Activated CD4-positive, alpha-beta T cell treated with anti-CD3 and anti-CD28 coated beads, Interleukin-2, Interleukin-6, amounts not matched to agents 100 ng/mL and 50 ng/mL, durations not matched to agents 16 hours and 8 hours (primary cell): ENCODE results near the gene ANXA10.
"Not testable (repeated sequence)": the region's sequence is repeated elsewhere in the genome, so short reads cannot be mapped to it uniquely, and the experiment has no call there.

Source experiments
- DNase-seq: peaks from one replicate; pipeline ENCODE4 v3.0.0-alpha.2; 2020

Gene ANXA10

DNA sequence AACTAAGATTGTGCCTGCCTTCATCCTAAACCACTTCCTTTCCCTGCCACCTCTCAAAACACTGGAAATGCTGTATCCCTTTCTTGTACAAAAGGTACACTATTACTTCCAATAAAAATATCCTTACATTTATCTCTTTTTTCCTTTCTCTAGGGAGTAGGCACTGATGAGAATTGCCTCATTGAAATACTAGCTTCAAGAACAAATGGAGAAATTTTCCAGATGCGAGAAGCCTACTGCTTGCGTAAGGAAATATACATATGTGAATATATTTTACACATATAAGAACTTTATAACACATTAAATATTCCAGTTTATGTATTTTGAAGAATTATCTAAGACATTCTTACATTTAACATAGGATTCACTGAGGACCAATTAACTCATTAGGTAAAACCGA lies 71.7 kb downstream of the ANXA10 start:
- DNase-seq = no peak

DNA sequence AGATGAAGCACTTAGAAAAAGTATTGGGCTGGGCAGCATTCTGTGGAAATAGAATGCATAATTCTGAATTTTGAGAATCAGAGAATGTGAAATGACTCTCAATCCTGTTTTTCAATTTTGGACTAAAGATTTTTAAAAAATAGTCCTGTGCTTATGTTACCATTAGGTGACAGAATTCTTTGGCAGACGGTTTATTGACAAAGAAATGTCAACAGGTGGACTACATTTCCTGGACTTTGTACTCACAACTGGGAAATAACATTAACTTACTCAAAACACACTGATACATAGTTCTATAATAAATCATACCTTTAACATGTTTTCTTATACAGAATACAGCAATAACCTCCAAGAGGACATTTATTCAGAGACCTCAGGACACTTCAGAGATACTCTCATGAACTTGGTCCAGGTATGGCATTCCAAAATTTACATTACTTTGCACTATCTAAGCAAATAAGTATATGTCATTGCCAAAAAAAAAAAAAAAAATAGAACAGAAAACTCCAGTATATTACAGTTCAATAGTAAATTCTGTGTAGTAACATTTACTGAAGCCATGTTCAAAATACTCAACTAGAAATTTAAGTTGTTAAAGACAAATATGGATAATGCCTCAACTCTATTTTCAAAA lies 72.7 kb downstream of the ANXA10 start:
- DNase-seq = no peak

DNA sequence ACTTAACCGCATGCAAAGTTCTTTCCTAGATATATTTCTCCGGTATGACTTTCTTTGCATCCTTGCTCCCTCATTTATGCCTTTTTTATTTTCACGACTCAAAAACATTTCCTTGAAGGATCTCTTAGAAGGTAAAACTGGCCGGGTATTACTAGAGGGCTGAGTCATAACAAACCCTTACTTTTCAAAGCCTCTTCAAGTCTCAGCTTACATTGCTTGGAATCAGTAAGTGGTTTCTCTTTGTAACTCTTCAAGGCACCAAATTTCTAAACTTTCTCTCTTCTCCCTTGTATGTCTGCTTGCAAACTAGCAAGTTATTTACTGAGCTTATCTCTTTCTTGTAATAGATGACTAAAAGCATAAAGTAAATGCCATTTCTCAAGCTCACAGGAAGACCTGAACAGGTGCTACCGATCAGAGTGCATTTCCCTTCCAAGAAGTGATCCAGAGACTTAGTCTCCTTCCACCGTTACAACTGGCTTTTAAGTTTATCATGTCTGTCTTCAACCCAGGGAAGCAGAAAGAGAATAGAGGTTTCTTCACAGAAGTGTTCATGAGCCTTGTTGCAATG lies 75.5 kb downstream of the ANXA10 start:
- peak; percentile 52 for DNase-seq

DNA sequence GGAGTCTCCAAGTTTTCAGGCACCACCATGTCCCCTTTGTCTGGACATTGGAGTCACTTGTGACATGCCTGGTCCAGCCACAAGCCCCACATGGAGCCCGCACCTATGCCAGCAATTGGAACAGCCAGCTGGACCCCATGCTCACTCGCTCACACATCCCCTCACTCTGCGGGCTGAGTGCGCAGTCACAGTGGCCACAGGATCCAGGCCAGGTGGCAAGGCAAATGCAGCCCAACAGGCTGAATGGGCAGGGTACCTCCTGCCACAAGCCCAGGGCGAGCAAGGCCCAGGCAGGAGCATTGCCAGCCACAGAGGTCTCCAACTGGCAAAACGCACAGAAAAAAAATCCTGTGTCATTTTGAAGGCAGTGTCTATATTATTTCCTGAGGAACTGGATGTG lies 82.0 kb downstream of the ANXA10 start:
- DNase-seq = no peak

DNA sequence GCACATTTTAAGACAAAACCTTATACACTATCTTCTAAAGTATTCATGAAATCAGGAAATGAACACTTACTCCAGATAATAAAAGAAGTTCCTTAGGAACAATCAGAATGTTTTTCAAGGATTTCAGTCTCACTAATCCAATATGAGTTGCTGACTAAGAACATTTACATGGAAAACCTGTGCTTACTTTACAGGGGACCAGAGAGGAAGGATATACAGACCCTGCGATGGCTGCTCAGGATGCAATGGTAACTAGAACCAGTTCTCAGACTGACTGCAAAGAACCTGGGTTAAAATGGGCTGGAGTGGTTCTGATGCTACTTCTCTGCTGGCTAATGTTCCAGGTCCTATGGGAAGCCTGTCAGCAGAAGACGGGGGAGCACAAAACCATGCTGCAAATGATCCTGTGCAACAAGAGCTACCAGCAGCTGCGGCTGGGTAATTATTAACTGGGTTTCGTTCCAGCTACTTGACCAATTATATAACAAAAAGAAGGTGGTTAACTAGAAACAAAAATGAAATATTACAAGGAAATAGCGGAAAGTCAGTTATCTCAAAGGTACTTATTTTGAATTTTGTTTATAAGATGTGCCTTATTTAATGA lies 85.3 kb downstream of the ANXA10 start:
- no peak for DNase-seq

DNA sequence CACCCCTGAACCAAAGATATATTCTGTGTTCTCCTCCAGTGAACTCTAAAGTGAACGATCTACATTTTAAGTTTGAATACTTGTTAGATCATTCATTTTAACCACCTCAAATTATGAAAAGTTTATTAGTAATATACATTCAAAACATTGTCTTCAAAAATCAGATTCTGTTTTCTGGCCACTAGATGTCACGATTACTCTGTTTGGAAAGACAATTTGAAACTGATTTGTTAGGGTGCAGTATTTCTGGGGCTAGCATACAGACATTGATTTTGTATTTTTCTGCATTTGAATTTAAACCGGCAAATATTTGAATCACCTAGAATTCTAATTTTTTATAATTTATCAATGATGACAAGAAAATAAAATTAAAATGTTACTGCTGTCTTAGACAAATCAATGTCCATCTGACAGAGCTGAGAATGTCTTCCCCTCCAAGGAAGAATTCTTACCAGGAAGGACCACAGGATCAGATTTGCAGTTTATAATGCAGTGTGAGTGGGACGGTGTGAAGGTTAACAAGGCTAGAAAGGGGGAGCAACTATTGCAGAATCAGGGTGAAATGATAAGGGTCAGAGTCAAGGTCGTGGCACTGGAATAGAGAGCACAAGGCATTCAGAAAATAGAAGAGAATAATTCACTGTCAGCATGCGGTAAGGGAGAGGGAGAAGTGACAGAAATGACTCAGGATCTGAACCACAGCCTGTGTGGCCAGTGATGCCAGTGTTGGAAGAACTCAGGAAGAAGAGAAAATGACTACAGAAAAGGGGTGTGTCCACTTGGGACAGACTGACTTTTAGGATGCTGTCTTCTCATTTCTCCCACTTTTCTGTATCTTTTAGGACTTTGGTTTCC lies 91.6 kb downstream of the ANXA10 start:
- peak; percentile 21 for DNase-seq

DNA sequence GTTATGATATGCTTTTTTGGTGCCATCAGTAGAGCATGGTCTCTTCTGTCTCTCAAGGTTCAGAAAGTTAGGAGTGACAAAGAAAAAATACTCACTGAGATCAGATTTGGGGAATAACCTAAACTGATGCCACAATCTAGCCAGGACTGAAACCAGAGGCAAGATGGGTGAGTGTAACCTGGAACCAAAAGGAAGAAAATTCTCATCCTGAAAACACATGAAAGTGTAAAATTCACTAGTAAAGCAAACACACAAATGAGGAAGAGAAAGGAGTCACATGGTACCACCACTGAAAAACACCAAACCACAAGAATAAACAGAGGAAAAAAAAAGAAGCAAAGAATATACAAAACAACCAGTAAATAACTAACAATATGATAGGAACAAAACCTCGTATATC lies 96.4 kb downstream of the ANXA10 start:
- no peak for DNase-seq

DNA sequence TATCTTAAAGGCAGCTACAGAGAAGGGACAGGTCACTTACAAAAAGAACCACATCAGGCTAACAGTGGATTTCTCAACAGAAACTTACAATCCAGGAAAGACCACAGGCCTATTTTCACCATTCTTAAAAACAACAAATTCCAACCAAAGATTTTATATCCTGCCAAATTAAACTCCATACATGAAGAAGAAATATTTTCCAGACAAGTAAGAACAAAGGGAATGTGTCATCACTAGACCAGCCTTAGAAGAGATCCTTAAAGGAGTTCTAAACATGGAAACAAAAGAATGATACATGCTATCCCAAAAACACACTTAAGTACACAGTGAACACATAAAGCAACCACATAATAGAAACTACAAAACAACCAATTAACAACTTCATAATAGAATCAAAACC lies 105.6 kb downstream of the ANXA10 start:
- no peak for DNase-seq

DNA sequence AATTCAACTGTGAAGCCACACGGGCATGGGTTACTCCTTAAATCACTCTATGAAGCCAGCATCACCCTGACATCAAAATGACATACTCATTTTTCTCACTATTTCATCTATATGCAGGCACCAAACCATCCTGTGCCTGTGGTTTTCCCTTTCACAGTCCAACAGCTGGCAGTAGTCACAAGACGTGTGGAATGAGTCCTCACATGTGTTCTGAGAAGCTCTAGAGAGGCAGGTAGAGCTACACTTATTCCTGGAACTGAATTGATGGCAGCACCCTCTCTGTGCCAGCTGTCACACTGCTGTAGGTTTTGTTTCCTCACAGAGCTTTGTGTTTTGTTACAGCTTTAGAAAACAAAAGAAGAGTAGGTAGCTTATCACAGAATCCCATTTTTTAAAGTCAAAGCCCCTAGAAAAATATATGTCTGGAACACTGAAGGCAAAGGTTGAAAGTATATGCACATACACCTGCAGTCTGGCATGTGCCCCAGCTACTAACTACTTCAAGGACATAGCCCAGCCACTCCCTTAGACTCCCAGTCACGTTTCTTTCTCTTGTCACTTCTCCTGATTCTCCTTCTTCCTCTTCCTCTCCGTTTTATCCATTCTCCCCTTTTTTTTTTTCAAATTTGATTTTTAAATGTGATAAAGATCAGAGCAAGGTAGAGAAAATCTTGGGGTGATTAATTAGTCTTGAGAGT lies 107.1 kb downstream of the ANXA10 start:
- DNase-seq = peak; percentile 52

DNA sequence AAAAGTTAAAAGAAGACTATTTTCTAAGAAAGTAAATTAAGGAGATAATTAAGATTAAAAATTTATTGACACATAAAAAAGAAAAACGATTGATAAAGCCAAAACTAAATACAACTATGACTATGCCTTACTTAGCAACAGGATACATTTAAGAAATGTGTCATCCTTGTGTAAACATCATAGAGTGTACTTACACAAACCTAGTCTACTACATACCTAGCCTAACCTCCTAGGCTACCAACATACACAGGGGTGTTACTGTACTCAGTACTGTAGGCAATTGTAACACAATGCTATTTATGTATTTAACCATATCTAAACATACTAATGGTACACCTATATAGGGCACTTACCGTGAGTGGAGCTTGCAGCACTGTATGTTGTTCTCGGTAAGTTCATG lies 108.3 kb downstream of the ANXA10 start:
- no peak for DNase-seq

DNA sequence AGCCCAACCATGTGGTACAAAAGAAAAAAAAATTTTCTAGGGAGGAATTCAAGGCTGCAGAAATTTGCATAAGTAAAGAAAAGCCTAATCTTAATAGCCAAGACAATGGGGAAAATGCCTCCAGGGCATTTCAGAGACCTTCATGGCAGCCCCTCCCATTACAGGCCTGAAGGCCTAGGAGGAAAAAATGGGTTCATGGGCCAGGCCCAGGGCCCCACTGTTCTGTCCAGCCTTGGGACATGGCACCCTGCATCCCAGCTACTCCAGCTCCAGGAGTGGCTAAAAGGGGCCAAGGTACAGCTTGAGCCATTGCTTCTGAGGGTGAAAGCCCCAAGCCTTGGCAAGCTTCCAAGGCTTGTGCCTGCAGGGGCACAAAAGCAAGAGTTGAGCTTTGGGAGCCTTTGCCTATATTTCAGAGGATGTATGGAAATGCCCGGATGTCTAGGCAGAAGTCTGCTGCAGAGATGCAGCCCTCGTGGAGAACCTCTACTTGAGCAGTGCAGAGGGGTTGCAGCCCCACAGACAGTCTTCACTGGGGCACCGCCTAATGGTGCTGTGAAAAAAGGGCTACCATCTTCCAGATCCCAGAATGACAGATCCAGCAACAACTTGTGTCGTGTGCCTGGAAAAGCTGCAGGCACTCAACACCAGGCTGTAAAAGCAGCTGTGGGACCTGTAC lies 111.0 kb downstream of the ANXA10 start:
- DNase-seq = no peak

DNA sequence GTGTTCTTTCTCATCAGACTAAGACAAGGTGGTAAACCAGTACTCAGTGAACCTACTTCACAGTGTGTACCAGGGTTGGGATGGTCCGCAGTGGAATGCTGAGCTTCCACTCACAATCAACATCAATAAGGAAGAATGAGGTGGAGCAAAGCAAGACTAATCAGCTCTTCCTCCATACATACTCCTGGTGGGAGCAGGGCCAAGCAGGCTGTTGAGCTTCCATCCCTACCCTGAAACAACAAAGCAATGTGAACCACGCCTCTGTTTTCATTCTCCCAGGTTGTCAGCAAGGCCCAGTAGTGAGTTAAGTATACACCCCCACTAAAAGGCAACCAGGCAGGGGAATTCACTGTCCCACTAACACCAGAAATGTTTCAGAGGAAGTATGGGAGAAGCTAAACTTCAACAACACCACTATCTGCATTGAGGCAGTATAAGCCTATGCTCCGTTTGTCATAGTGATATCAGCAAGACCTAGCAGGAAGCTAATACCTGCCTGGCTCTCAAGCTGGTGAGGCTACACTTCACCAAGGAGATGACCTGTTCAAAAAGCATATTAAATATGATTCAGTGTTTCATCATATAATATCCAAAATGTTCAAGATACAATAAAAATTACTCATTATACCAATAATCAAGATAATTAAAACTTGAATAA lies 116.7 kb downstream of the ANXA10 start:
- no peak for DNase-seq

DNA sequence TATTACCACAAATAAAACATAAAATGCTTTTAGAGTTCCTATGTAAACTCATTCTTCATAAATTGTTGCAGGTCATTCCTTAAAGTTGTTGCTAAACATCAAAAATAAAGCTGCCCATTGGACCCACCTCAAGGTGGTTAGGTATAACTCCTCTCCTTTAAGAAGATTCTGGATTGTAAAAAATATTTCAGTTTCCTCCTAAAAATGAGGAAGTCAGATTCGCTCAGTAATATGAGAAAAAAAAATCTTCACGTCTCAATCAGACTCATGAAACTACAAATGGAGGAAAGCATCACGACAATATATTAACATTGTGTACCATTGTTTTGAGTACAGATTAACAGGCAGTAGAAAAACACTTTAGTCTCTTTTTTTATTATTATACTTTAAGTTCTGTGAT lies 120.3 kb downstream of the ANXA10 start:
- DNase-seq = no peak

DNA sequence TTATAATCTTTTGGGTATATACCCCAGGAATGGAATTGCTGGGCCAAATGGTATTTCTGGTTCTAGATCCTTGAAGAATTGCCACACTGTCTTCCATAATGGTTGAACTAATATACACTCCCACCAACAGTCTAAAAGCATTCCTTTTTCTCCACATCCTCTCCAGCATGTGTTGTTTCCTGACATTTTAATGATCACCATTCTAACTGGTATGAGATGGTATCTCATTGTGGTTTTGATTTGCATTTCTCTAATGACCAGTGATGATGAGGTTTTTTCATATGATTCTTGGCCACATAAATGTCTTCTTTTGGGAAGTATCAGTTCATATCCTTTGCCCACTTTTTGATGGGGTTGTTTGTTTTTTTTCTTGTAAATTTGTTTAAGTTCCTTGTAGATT lies 121.2 kb downstream of the ANXA10 start:
- DNase-seq = not testable (repeated sequence)

DNA sequence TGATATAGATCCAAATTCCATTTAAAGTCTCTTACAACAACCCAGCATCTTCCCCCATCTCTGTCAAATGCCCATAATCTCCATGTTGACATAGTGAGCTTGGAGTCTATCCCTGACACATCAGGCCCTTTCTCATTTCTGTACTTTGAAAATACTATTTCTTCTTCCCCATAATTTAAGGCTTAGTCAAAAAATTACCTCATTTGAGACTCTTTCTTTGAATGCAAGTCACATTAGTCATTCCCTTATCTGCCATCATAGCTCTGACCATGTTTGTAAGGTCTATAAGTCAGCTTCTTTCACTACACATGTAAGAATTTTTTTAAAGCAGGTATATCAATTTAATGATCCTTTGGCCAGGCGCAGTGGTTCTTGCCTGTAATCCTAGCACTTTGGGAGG lies 126.3 kb downstream of the ANXA10 start:
- peak; percentile 1 for DNase-seq

DNA sequence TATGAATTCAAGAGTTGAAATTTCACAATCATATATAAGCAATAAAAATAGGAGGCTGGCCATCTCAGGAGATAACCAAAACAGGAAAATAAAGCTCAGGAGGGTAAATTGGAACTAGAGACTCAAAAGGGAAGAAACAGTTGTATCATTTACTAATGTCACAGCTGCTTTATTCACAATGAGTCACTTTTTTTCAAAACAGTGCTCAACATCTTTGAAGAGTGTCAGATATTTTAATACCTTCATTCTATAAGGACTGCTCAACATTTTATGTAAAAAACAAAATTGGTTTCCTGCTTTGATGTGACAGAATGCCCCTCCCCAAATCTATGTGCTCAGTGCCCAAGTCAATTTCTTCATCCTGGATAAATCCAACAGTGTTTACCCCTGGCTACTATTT lies 128.6 kb downstream of the ANXA10 start:
- no peak for DNase-seq

DNA sequence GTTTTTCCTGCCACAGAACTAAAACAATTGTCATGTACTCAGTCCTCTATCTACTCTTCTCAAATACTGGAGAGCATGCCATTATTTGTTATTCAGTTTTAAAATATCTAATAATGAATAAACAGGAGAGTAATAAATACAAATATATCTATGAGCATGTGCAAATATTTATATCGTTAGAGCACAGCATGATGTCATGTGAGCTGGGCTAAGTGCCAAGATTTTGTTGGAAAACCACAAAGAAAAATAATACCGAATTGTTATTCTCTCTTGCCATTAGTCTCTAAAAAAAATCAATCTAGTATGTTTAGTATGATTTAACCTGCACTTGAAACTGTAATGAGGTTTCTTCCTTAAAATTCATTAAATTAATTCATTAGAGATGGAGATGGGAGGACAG lies 129.0 kb downstream of the ANXA10 start:
- DNase-seq = no peak
